Fibroblast of mammary gland (primary cell): ENCODE results near the gene CD4.
A peak's percentile ranks its signal among the peaks of the same experiment; 100 is the strongest.
"Not testable (repeated sequence)": the region's sequence is repeated elsewhere in the genome, so short reads cannot be mapped to it uniquely, and the experiment has no call there.

Experiments
- DNase-seq: peaks from one replicate; pipeline ENCODE4 v3.0.0-alpha.2; 2010; ENCODE audit warnings: low read depth
- H3K4me3 ChIP-seq: 2 replicates; pipeline ENCODE4 v1.5.1; 2011; ENCODE audit warnings: low read depth, mild to moderate bottlenecking, low read length, moderate library complexity; ENCODE audit not compliant: control insufficient read depth
- TF ChIP-seq, protein P1 (sequence below): conservative IDR thresholded peaks from 2 replicates; pipeline ENCODE4 v1.5.1; 2011; ENCODE audit warnings: low read depth, low read length, inconsistent platforms; ENCODE audit not compliant: control insufficient read depth, insufficient read depth

CD4 gene

DNA sequence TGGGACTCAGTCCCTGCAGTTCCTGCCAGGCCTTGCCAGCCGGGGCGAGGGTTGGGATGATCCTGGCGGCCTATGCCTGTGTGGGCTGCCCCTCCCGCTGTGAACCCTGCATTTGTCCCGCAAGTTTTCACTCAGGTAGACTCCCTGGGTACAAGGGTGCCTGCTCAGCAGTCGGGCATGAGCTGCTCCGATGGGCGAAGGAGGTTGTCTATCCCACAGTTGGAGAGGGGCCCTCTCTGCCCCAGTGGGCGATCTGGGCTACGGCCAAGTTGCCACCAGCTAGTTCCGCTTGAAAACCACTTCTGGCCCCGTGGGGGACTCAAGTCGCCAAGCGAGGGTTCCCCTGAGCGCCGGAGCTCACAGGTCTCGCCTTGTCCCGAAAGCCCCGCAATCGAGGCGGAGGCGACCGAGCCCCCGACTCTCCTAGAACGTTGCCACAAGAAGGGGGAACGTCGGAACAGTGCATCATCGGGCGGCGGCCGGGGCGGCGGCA, 77.6 kb downstream of the CD4 start:
- peak overlapping the region; percentile 57 for H3K4me3 ChIP-seq
- TF ChIP-seq, protein P1, sequence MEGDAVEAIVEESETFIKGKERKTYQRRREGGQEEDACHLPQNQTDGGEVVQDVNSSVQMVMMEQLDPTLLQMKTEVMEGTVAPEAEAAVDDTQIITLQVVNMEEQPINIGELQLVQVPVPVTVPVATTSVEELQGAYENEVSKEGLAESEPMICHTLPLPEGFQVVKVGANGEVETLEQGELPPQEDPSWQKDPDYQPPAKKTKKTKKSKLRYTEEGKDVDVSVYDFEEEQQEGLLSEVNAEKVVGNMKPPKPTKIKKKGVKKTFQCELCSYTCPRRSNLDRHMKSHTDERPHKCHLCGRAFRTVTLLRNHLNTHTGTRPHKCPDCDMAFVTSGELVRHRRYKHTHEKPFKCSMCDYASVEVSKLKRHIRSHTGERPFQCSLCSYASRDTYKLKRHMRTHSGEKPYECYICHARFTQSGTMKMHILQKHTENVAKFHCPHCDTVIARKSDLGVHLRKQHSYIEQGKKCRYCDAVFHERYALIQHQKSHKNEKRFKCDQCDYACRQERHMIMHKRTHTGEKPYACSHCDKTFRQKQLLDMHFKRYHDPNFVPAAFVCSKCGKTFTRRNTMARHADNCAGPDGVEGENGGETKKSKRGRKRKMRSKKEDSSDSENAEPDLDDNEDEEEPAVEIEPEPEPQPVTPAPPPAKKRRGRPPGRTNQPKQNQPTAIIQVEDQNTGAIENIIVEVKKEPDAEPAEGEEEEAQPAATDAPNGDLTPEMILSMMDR: no peak
- DNase-seq: no peak

DNA sequence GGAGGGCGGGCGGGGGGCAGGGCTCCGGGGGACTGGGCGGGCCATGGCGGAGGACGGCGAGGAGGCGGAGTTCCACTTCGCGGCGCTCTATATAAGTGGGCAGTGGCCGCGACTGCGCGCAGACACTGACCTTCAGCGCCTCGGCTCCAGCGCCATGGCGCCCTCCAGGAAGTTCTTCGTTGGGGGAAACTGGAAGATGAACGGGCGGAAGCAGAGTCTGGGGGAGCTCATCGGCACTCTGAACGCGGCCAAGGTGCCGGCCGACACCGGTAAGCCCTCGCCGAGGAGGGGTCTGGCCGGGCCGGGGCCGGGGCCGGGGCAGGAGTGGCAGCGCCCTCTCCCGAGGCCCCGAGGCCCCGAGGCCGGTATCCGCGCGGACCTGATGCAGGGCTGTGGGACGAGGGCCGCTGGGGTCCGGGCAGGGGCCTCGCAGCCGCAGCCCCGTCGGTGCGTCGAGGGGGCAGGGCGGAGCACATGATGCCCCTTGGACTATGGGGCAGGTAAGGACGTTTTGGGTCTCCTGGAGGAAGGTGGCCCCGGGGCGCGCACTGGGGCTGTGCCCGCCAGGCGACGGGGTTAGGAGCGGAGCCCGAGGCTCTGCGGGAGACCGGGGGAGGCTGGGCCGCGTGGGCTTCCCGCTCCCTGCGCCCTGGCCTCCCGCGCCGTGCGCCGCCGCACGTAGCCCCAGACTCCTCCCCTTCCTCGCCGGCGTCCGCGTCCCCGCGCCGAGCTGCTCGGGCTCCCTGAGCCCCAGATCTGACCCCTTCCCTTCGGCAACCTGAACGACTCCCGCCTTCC, 78.3 kb downstream of the CD4 start, which contains the start of gene TPI1:
TPI1 (plus strand) TSS at position 119 of the 798 bp plus-strand sequence; CDS start at position 155, 36 bp downstream.
- TF ChIP-seq, protein P1: no peak
- DNase-seq: peak; percentile 70
- peak within 1 kb of the TSS; percentile 86 for H3K4me3 ChIP-seq

DNA sequence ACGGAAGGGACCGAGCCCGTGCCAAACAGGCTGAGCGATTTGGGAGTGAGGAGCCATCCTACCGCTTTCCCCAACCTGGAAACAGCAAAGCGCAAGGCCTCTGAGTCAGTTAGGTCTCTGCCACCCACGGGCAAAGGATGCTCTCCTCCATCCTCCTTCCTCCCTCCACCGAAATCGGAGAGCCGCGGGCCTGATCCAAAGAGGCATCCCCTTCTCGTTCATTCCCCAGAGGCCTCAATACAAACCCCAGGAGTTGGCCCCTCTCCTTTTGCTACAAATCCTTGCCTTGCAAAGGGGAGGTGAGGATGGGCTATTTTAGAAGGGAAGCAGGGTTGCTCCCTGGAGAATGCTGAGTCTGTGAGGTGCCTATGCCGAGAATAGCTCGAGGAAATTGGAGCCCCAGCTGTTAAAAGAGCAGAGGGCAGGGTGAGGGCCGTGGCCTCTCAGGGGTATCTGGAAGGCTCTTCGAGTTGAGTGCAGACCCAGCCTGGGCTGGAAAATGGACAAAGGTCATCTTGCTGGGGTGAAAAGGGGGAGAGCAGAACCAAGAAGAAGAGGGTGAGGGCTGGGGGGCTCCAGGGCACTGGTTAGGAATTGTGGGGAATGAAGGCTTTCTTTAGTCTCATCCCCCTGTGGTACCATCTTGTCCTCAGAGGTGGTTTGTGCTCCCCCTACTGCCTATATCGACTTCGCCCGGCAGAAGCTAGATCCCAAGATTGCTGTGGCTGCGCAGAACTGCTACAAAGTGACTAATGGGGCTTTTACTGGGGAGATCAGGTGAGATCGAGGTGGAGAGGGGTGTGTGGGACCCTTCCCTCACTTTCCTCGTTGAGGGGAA, 79.1 kb downstream of the CD4 start:
- TF ChIP-seq, protein P1: peak; percentile 27
- DNase-seq: peak; percentile 31
- H3K4me3 ChIP-seq: peak overlapping the region; percentile 86

DNA sequence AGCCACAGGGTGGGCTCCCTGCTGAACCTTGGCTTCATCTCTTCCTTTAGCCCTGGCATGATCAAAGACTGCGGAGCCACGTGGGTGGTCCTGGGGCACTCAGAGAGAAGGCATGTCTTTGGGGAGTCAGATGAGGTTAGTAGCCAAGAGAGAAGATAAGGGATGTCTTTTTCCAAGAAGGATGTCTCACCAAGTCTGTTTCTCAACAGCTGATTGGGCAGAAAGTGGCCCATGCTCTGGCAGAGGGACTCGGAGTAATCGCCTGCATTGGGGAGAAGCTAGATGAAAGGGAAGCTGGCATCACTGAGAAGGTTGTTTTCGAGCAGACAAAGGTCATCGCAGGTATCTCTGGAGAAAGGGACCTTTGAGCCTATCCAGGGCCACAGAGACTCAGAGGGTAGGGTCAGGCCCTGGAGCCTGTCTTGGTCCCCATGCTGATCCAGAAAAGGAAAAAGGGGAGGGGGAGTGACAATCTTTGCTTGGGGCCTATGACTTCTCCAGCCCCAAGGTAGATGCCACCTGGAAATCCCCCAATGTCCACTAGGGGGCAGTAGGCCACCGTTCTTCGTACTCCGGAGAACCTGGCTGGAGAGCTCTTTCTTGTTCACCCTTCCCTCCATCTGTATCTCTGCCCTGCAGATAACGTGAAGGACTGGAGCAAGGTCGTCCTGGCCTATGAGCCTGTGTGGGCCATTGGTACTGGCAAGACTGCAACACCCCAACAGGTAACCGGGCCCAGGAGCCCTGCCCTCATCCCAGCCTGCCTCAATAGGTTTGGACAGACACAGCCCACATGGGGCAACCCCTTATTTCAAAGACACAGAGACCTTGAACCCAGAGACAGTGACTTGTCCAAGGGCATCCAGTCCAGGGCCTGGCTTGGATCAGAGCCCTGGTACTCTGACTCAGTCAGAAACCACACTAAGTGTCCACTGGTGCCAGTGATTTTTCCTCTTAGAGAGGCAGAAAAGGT, 80.0 kb downstream of the CD4 start:
- peak overlapping the region; percentile 86 for H3K4me3 ChIP-seq
- TF ChIP-seq, protein P1: peak; percentile 88
- peak; percentile 76 for DNase-seq

DNA sequence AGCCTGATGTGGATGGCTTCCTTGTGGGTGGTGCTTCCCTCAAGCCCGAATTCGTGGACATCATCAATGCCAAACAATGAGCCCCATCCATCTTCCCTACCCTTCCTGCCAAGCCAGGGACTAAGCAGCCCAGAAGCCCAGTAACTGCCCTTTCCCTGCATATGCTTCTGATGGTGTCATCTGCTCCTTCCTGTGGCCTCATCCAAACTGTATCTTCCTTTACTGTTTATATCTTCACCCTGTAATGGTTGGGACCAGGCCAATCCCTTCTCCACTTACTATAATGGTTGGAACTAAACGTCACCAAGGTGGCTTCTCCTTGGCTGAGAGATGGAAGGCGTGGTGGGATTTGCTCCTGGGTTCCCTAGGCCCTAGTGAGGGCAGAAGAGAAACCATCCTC, 81.0 kb downstream of the CD4 start:
- peak; percentile 33 for DNase-seq
- H3K4me3 ChIP-seq: not testable (repeated sequence)
